ENCODE measurements around the gene UMAD1.

UMAD1 gene

GRCh38 chr7:7640221-7641128 lies at the start of gene UMAD1:
Gene UMAD1 (plus strand): TSS chr7:7640752. CDS start chr7:7673372, 32,620 bp downstream.
- DNase-seq (ENCODE audit: low spot score) (peak; percentile 100), FAIRE-seq (peak; percentile 98)

- peak; percentile 17 for DNase-seq (ENCODE audit: low spot score)
These were observed 45.1 kb upstream of the UMAD1 start for GRCh38 chr7:7595451-7595850.

GRCh38 chr7:7596176-7596575 lies 44.4 kb upstream of the UMAD1 start:
- FAIRE-seq: no peak
- no peak for DNase-seq (ENCODE audit: low spot score)

More at GRCh38 chr7:7595451-7595850, 45.1 kb upstream of the UMAD1 start:
- FAIRE-seq: no peak

DNA sequence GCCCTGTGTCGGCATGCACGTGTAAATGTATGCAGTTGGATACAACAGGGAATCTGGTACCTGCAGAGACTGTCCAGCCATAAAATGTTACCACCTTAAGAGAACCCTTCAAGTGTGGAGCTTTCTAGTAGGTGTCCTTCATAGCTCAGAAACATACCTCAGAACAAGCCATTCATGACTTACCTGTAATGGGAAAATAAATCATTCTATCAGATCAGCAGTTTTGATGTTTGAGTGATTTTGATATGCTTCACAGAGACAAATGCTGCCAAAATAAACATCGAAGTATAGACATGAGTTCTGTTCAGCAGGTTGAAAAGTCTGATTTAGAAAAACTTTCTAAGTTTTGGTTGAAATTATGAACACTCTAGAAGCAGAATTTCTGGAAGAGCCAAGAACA lies 33.5 kb upstream of the UMAD1 start:
- DNase-seq (ENCODE audit: low spot score) (no peak), FAIRE-seq (no peak)

GRCh38 chr7:7609330-7609729 lies 31.2 kb upstream of the UMAD1 start:
- FAIRE-seq (no peak), DNase-seq (ENCODE audit: low spot score) (no peak)

DNA sequence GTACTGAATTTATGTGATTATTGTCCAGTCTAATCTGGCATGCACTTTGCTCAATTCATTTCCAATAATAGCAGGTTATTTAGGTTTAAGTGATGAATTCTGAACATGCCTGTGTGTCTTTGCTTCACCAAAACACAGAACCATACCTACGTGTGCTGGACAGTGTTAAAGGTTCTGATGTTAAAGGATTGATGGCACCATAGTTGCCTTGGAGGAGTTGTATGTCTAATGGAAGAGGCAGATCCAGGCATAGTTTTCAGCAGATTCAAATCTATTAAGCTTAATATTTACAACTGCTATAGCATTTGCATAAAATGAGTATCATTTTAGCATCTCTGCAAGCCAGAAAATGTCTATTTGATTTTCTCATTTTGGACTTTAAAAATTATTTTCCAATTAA lies 28.0 kb upstream of the UMAD1 start:
- FAIRE-seq (no peak), DNase-seq (ENCODE audit: low spot score) (no peak)

DNA sequence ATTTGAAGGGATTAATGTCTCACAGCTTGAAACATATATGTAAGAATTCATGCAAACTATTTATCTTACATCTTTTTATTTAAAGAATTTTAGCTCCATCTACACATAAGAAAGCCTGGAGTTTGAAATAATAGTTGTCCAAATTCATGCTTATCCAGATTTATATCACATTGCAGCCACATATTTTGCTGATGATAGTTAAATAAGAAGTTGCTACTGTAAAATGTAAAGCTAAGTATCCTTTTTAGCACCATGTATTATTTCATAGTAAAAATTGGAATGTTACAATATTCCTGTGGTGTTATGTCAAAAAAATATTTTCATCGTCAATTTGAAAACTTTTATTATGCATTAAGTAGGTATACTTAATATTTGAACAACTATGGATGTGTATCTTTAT lies 27.3 kb upstream of the UMAD1 start:
- no peak for DNase-seq (ENCODE audit: low spot score)
- no peak for FAIRE-seq

- FAIRE-seq (no peak), DNase-seq (ENCODE audit: low spot score) (no peak)
These were observed 26.4 kb upstream of the UMAD1 start for GRCh38 chr7:7614018-7614741.

GRCh38 chr7:7617550-7617949 lies 23.0 kb upstream of the UMAD1 start:
- DNase-seq (ENCODE audit: low spot score) (no peak), FAIRE-seq (no peak)

DNA sequence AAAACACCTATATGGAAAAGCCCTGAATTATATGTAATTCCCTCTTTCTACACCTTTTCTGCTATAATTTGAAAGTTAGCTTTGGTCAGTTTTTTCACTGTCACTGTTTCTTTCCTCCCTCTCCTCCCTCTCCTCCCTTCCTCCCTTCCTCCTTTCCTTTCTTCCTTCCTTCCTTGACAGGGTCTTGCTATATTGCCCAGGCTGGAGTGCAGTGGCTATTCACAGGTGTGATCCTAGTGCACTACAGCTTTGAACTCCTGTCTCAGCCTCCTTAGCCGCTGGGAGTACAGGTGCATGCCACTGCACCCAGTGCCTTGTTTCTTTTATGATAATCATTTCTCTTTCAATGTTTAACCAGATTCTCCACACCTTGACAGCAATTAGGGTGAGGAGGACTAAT lies 22.1 kb upstream of the UMAD1 start:
- no peak for DNase-seq (ENCODE audit: low spot score)
- no peak for FAIRE-seq

GRCh38 chr7:7620236-7620635 lies 20.3 kb upstream of the UMAD1 start:
- DNase-seq (ENCODE audit: low spot score): no peak
- no peak for FAIRE-seq

- FAIRE-seq (no peak), DNase-seq (ENCODE audit: low spot score) (no peak)
These were observed 19.8 kb upstream of the UMAD1 start for GRCh38 chr7:7620644-7621210.

GRCh38 chr7:7628476-7628875 lies 12.1 kb upstream of the UMAD1 start:
- DNase-seq (ENCODE audit: low spot score) (no peak), FAIRE-seq (peak; percentile 58)

- no peak for DNase-seq (ENCODE audit: low spot score)
- FAIRE-seq: no peak
These were observed 9.8 kb upstream of the UMAD1 start for GRCh38 chr7:7630626-7631329.

- FAIRE-seq (no peak), DNase-seq (ENCODE audit: low spot score) (peak; percentile 25)
These were observed 1.1 kb upstream of the UMAD1 start for GRCh38 chr7:7639421-7639820.

DNA sequence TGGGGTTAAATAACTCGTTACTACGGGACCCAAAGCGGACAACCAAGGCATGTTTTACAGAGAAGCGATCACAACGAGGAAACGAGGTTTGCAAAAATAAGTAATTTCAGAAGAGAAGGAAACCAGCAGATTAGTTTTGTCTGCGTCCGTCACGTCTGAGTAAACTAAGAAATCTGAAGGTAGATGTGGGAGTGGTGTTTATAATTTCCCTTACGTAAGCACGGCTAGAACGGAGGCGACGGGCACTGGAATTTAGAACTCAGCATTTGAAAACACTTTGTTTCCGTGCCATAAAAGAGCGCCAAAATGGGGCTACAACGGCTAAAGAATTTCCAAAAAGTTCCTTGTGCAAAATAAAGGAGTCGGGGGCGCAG lies 718 bp upstream of the UMAD1 start:
- no peak for DNase-seq (ENCODE audit: low spot score)
- no peak for FAIRE-seq

GRCh38 chr7:7641129-7641663 lies 644 bp downstream of the UMAD1 start:
- DNase-seq (ENCODE audit: low spot score): no peak
- FAIRE-seq: no peak

DNA sequence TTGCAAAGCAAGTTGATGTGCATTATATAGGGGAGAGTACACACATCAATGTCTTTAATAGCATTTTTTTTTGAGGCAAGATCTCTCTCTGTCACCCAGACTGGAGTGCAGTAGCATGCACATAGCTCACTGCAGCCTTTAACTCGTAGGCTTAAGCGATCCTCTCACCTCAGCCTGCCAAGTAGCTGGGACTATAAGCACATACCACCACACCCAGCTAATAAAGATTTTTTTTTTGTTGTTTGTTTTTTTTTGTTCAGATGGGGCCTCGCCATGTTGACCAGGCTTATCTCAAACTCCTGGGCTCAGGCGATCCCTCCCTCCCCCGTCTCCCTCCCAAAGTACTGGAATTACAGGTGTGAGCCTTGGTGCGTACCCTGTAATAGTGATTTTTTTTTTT lies 1.5 kb downstream of the UMAD1 start:
- FAIRE-seq (no peak), DNase-seq (ENCODE audit: low spot score) (no peak)

GRCh38 chr7:7647495-7648036 lies 7.0 kb downstream of the UMAD1 start:
- FAIRE-seq (peak; percentile 13), DNase-seq (ENCODE audit: low spot score) (no peak)

DNA sequence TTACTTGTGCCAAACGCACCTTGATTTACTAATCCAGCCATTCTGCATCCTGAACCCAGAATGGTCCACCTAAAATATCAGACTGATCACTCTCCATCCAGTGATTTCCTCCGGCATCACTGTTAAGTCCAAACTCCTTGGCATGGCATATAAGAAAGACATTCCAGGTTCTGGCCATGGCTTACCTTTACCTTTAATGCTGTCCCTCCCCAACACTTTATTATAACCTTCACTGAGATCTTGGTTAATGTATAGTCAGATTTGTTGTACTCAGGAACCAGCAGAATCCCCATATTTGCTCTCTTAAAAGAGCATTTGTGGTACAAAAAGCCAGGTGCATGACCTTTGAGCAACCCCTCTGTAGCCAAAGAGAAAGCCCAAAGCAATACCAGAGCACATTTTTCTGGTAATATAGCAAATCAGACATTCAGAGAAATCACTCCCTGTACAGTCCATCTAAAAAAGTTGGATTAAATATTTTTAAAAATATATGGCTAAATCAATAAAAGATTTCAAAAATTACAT lies 10.2 kb downstream of the UMAD1 start:
- no peak for FAIRE-seq
- DNase-seq (ENCODE audit: low spot score): no peak

- DNase-seq (ENCODE audit: low spot score) (no peak), FAIRE-seq (no peak)
These were observed 10.9 kb downstream of the UMAD1 start for GRCh38 chr7:7651479-7651878.
